Activated CD8-positive, alpha-beta memory T cell treated with anti-CD3 and anti-CD28 coated beads, Interleukin-2, amount 10 ng/mL, durations not matched to agents 7 days and 5 days (primary cell): ENCODE data around the gene SHE. TPM values are rescaled to one million over a fixed set of nuclear protein-coding genes. Genes with fewer than 3 reads are reported as not detected.
A peak's percentile ranks its signal among the peaks of the same experiment; 100 is the strongest.
"Not testable (repeated sequence)": the region's sequence is repeated elsewhere in the genome, so short reads cannot be mapped to it uniquely, and the experiment has no call there.

Source experiments
- ATAC-seq: fragments of 150-1000 bp; cut with Tn5 transposase; one replicate; pipeline ENCODE4 v1.10.0; 2021; ENCODE audit warnings: moderate library complexity
- CTCF ChIA-PET: fragments of 350-600 bp; sonication (Branson Sonifier 250); formaldehyde crosslinking; loops from one replicate; lab custom pipeline; 2021; ENCODE audit warnings: antibody characterized with exemption; lab: Charles Lee
- DNase-seq: peaks from one replicate; pipeline ENCODE4 v3.0.0-alpha.2; 2020
- H3K27ac Mint-ChIP-seq: one replicate; pipeline ENCODE4 v1.8.0; 2021; ENCODE audit warnings: mild to moderate bottlenecking, mixed read lengths
- H3K27me3 Mint-ChIP-seq: one replicate; pipeline ENCODE4 v1.8.0; 2021; ENCODE audit warnings: mixed read lengths
- H3K36me3 Mint-ChIP-seq: one replicate; pipeline ENCODE4 v1.8.0; 2021; ENCODE audit warnings: mild to moderate bottlenecking, mixed read lengths
- H3K4me1 Mint-ChIP-seq: one replicate; pipeline ENCODE4 v1.8.0; 2021; ENCODE audit warnings: mixed read lengths
- H3K4me3 Mint-ChIP-seq: one replicate; pipeline ENCODE4 v1.8.0; 2021; ENCODE audit warnings: mild to moderate bottlenecking, moderate library complexity, mixed read lengths
- H3K9me3 Mint-ChIP-seq: one replicate; pipeline ENCODE4 v1.8.0; 2022; ENCODE audit warnings: low read depth, mixed read lengths
- total RNA-seq, 2 experiments: library from RNA; stranded (reverse); gene quantifications; one replicate each; pipeline ENCODE4 v1.2.3, GENCODE V29; 2021

Gene SHE
- total RNA-seq, 2 experiments from 2014 or later, result not detected

GRCh38 chr1:154501423-154502065 is 668 bp downstream of the SHE start:
- Mint-ChIP-seq H3K9me3 (no peaks in the 10 kb centered on the region), H3K27ac (no peak overlapping the region), H3K36me3 (peaks cover 2% of the 10 kb centered on the region), H3K4me3 (no peak overlapping the region), H3K27me3 (peaks cover 72% of the 10 kb centered on the region), H3K4me1 (peaks cover 8% of the 10 kb centered on the region)
- CTCF ChIA-PET, result interaction anchor here (0.8 kb wide), 1 partner anchor 21 kb away, joined by 3 read pairs; no protein-coding TSS in a partner anchor
- no peak for ATAC-seq
- DNase-seq, result no peak

GRCh38 chr1:154500533-154500932 is 1.7 kb downstream of the SHE start:
- H3K4me3 Mint-ChIP-seq, result no peak overlapping the region
- H3K27ac Mint-ChIP-seq, result no peak overlapping the region
- peaks cover 2% of the 10 kb centered on the region for H3K36me3 Mint-ChIP-seq
- no peaks in the 10 kb centered on the region for H3K9me3 Mint-ChIP-seq
- peaks cover 68% of the 10 kb centered on the region for H3K27me3 Mint-ChIP-seq
- peaks cover 8% of the 10 kb centered on the region for H3K4me1 Mint-ChIP-seq
- CTCF ChIA-PET, result interaction anchor here (0.8 kb wide), 1 partner anchor 20 kb away, joined by 3 read pairs; no protein-coding TSS in a partner anchor
- ATAC-seq (no peak), DNase-seq (no peak)

- CTCF ChIA-PET, result interaction anchor here (2.2 kb wide), 1 partner anchor 20 kb away, joined by 8 read pairs; no protein-coding TSS in a partner anchor
- Mint-ChIP-seq H3K36me3 (peaks cover 2% of the 10 kb centered on the region), H3K4me3 (no peak overlapping the region), H3K4me1 (peaks cover 10% of the 10 kb centered on the region), H3K9me3 (no peaks in the 10 kb centered on the region), H3K27me3 (peaks cover 61% of the 10 kb centered on the region), H3K27ac (no peak overlapping the region)
- DNase-seq (no peak), ATAC-seq (no peak)
These were observed 2.8 kb downstream of the SHE start for GRCh38 chr1:154499446-154499845.

- CTCF ChIA-PET, result interaction anchor here (0.7 kb wide), 1 partner anchor 18 kb away, joined by 4 read pairs; no protein-coding TSS in a partner anchor
- Mint-ChIP-seq H3K4me3 (no peak overlapping the region), H3K27ac (no peak overlapping the region), H3K36me3 (peaks cover 2% of the 10 kb centered on the region), H3K9me3 (no peaks in the 10 kb centered on the region), H3K4me1 (peaks cover 24% of the 10 kb centered on the region), H3K27me3 (peaks cover 43% of the 10 kb centered on the region)
- ATAC-seq (no peak), DNase-seq (no peak)
These were observed 5.0 kb downstream of the SHE start for GRCh38 chr1:154497026-154497806.

- H3K4me1 Mint-ChIP-seq, result peaks cover 26% of the 10 kb centered on the region
These were observed 5.8 kb downstream of the SHE start for GRCh38 chr1:154496383-154496782.

GRCh38 chr1:154495496-154496273 is 6.5 kb downstream of the SHE start:
- peaks cover 2% of the 10 kb centered on the region for H3K36me3 Mint-ChIP-seq
- CTCF ChIA-PET, result interaction anchor here (0.6 to 1.8 kb wide), 3 partner anchors 15 to 618 kb away, joined by 3 to 9 read pairs (median 4); no protein-coding TSS in a partner anchor
- no peak overlapping the region for H3K4me3 Mint-ChIP-seq
- H3K27ac Mint-ChIP-seq, result no peak overlapping the region
- H3K27me3 Mint-ChIP-seq, result peaks cover 44% of the 10 kb centered on the region
- peaks cover 26% of the 10 kb centered on the region for H3K4me1 Mint-ChIP-seq
- ATAC-seq (no peak), DNase-seq (no peak)
- H3K9me3 Mint-ChIP-seq, result no peaks in the 10 kb centered on the region

More at GRCh38 chr1:154496383-154496782, 5.8 kb downstream of the SHE start:
- no peak overlapping the region for H3K27ac Mint-ChIP-seq
- no peaks in the 10 kb centered on the region for H3K9me3 Mint-ChIP-seq
- no peak for DNase-seq
- no peak overlapping the region for H3K4me3 Mint-ChIP-seq
- peaks cover 47% of the 10 kb centered on the region for H3K27me3 Mint-ChIP-seq
- CTCF ChIA-PET, result no interaction called here
- no peak for ATAC-seq
- H3K36me3 Mint-ChIP-seq, result peaks cover 2% of the 10 kb centered on the region

GRCh38 chr1:154493276-154493675 is 8.9 kb downstream of the SHE start:
- no peaks in the 10 kb centered on the region for H3K36me3 Mint-ChIP-seq
- H3K4me3 Mint-ChIP-seq, result no peak overlapping the region
- H3K27me3 Mint-ChIP-seq, result peaks cover 29% of the 10 kb centered on the region
- CTCF ChIA-PET, result interaction anchor here (0.6 to 1.4 kb wide), 3 partner anchors 12 to 273 kb away, joined by 3 to 6 read pairs (median 3); partner anchors contain the start of gene UBAP2L
- peaks cover 22% of the 10 kb centered on the region for H3K4me1 Mint-ChIP-seq
- no peaks in the 10 kb centered on the region for H3K9me3 Mint-ChIP-seq
- H3K27ac Mint-ChIP-seq, result no peak overlapping the region
- ATAC-seq (peak; percentile 84), DNase-seq (peak; percentile 49)

GRCh38 chr1:154492115-154492514 is 10.1 kb downstream of the SHE start:
- H3K36me3 Mint-ChIP-seq, result no peaks in the 10 kb centered on the region
- no peak overlapping the region for H3K4me3 Mint-ChIP-seq
- DNase-seq (no peak), ATAC-seq (no peak)
- H3K27me3 Mint-ChIP-seq, result peaks cover 30% of the 10 kb centered on the region
- no peaks in the 10 kb centered on the region for H3K9me3 Mint-ChIP-seq
- CTCF ChIA-PET, result interaction anchor here (0.7 to 1.1 kb wide), 2 partner anchors 32 to 55 kb away, joined by 3 read pairs; no protein-coding TSS in a partner anchor
- no peak overlapping the region for H3K27ac Mint-ChIP-seq
- peaks cover 21% of the 10 kb centered on the region for H3K4me1 Mint-ChIP-seq

GRCh38 chr1:154490317-154490716 is 11.9 kb downstream of the SHE start:
- Mint-ChIP-seq H3K4me3 (no peak overlapping the region), H3K27ac (no peak overlapping the region), H3K4me1 (peaks cover 16% of the 10 kb centered on the region)

GRCh38 chr1:154489695-154490274 is 12.4 kb downstream of the SHE start:
- Mint-ChIP-seq H3K9me3 (no peaks in the 10 kb centered on the region), H3K36me3 (no peaks in the 10 kb centered on the region), H3K27me3 (peaks cover 30% of the 10 kb centered on the region), H3K4me3 (no peak overlapping the region), H3K4me1 (peaks cover 16% of the 10 kb centered on the region), H3K27ac (no peak overlapping the region)
- no peak for ATAC-seq
- no peak for DNase-seq
- CTCF ChIA-PET, result interaction anchor here (3.1 kb wide), 1 partner anchor 10 kb away, joined by 21 read pairs; no protein-coding TSS in a partner anchor

More at GRCh38 chr1:154490317-154490716, 11.9 kb downstream of the SHE start:
- CTCF ChIA-PET, result interaction anchor here (1.2 to 3.1 kb wide), 3 partner anchors 10 to 95 kb away, joined by 3 to 21 read pairs (median 4); no protein-coding TSS in a partner anchor
- DNase-seq (no peak), ATAC-seq (no peak)
- Mint-ChIP-seq H3K36me3 (no peaks in the 10 kb centered on the region), H3K9me3 (no peaks in the 10 kb centered on the region), H3K27me3 (peaks cover 30% of the 10 kb centered on the region)

GRCh38 chr1:154488922-154489321 is 13.3 kb downstream of the SHE start:
- H3K36me3 Mint-ChIP-seq, result no peaks in the 10 kb centered on the region
- no peak overlapping the region for H3K27ac Mint-ChIP-seq
- no peak overlapping the region for H3K4me3 Mint-ChIP-seq
- DNase-seq (no peak), ATAC-seq (no peak)
- H3K4me1 Mint-ChIP-seq, result peaks cover 16% of the 10 kb centered on the region
- CTCF ChIA-PET, result interaction anchor here (3.1 kb wide), 1 partner anchor 9 kb away, joined by 21 read pairs; no protein-coding TSS in a partner anchor
- H3K9me3 Mint-ChIP-seq, result no peaks in the 10 kb centered on the region
- peaks cover 35% of the 10 kb centered on the region for H3K27me3 Mint-ChIP-seq

GRCh38 chr1:154486756-154487155 is 15.5 kb downstream of the SHE start:
- ATAC-seq, H3K36me3 Mint-ChIP-seq, H3K9me3 Mint-ChIP-seq, DNase-seq, H3K4me3 Mint-ChIP-seq, H3K27ac Mint-ChIP-seq, H3K4me1 Mint-ChIP-seq: not testable (repeated sequence)
- CTCF ChIA-PET, result interaction anchor here (0.6 to 2.8 kb wide), 4 partner anchors 19 to 73 kb away, joined by 3 to 12 read pairs (median 3); no protein-coding TSS in a partner anchor
- peaks cover 37% of the 10 kb centered on the region for H3K27me3 Mint-ChIP-seq
